Activated T-cell treated with anti-CD3 and anti-CD28 coated beads for 4 hours (primary cell): ENCODE data around the gene NASP.

Experiments used
- DNase-seq: peaks from one replicate; pipeline ENCODE4 v3.0.0-alpha.2; 2020

The NASP gene

DNA sequence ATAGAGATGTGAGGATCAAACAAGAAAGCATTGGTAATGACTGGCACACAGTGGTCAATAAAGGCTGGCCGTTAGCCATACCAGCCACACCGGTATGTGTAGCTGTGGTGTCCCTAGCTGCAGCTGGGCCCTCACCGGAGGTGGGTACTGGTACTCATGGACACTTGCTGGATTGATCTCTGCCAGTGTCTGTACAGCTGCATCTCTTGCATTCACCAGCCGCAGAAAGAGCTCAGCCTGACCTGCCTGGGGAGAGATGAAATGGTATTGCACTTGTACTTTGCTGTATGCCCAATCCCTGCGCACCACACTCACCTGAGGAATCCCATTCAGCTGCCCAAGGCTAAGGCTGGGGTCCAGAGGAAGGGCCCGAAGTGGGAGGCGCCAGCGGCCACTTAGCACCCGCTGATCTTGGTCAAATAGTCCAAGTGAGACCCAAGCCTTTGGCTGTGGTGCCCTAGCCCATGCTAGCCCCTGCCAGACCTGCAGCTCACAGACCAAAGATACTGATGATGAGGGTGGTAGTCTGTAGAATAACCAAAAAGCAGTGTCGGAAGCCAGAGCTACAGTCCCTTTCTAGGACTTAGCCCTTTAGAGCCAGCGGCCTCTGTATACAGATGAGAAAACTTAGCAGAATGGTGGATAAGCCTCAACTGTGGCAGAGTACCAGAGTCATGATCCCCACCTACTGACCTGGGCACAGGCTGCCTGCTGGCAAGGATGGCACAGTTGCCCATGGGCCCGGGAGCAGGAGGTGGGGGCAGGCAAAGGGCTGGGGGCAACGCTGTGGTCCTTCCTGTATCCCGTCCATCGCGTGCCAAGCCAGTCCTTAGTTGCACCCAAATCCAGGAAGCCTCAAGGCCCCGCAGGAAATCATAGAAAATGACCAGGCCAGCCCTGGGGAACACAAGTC lies 37.0 kb downstream of the NASP start:
- no peak for DNase-seq

DNA sequence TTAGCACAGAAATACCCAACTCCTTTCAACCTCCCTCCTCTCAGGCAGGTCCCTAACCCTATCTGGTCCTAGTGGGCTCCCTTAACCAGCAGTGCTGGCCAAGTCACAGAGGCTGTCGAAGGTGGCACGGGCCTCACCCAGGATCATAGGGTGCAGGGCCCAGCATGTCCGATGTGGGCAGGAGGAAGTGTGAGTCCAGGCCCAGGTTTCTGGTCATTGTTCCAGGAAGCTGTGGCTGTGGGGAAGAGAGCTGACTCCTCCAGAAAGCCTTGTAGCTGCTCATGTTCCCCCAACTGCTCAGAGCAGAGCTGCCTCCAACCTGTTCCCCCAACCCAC lies 37.6 kb downstream of the NASP start:
- no peak for DNase-seq

- no peak for DNase-seq
These were observed 38.2 kb downstream of the NASP start for GRCh38 chr1:45621895-45622523.

DNA sequence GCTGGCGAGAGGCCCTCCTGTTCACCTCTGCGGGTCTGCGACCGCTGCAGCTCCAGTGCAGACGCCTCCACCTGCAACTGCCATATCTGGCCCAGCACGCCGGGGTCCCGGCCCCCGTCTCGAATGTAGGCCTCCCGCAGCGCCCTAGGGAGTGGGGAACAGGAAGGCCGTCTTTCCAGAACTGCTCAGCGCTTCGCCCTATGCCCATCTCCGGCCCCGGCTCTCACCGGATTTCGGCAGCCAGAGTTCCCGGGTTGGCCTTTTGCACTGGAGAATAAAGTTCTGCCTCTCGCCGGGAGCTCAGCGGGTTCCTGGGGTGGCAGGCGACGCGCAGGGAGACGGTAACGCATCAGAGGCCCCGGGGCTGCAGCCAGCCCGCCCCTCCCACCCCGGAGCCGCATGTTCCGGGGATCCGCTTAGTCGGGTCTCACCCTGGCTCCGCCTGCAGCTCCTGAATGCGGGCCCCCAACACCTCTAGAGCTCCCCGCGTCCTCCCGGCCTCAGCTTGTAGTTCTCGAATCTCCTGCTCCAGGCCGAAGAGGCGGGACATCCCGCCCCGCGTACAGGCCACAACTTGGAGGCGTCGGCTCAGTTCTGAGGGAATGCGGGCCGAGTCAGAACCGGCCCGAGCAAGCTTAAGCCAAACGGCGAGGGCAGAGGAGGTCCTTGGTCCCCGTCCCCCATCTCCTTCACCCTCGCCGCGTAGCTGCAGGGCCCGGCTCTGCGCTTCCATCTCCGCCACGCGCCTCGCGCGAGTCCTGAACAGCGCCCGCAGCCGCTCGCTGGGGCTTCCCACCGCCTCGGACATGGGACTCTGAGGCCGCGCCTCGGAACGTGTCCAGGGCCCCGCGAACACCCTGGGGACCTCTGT lies 38.9 kb downstream of the NASP start:
- no peak for DNase-seq

DNA sequence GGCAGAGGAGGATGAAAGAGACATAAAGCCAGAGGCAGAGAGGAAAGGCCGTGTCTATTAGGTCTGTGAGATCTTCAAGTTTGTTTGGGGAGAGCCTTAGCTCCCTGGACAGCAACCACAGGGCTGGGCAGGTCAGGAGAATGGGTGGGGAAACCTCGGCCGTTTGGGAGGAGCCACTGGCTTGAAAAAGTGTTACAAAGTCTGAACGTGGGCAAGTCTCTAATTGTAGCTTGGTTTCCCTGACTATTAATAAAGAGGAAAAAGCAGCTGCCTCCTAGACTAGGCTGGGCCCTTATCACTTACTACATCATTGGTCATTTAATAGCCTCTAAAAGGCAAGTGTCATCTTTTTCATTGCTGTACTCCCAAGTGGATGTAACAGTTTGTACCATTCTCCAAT lies 40.1 kb downstream of the NASP start, which contains the start of gene CCDC17:
Gene CCDC17 (minus strand): TSS at position 83 of the 400 bp plus-strand sequence. CDS start 145 bp downstream, outside the sequence.
- no peak for DNase-seq

GRCh38 chr1:45629035-45629434 lies 45.2 kb downstream of the NASP start:
- no peak for DNase-seq

DNA sequence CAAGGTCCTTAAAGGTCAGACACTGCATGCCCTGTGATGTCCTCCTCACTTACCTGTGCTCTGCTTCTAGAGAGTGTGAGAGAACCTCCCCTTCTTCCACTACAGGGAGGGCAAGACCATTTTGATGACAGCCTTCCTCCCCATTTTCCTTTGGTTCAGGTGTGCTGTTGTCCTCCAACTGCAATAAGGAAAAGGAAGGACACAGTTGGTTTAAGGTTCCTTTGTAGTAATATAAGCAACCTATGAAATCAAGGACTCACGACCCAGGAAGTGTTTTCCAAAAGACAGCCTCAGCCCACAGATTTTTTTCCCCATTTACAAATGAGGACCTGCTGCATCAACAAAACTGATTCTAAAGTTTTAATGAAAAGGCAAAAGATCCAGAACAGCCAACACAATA lies 46.6 kb downstream of the NASP start:
- DNase-seq = no peak

DNA sequence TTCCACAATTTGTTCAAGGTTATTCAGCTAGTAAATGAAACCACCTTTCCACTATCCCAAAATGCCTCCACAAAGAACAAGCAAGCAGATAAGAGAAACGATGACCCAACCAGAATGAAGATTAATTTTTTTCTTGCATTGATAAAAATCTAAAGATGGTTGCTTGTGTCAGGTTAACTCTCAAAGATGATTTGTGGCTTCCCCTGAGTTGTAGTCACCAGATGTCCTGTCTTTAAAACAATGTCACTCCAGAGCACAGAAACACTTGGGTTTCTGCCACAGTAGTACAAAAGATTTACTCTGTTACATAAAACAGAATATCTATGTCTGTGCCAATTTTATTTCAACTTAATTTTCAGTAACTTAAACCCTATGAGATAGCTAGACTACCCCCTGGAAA lies 51.4 kb downstream of the NASP start:
- no peak for DNase-seq

DNA sequence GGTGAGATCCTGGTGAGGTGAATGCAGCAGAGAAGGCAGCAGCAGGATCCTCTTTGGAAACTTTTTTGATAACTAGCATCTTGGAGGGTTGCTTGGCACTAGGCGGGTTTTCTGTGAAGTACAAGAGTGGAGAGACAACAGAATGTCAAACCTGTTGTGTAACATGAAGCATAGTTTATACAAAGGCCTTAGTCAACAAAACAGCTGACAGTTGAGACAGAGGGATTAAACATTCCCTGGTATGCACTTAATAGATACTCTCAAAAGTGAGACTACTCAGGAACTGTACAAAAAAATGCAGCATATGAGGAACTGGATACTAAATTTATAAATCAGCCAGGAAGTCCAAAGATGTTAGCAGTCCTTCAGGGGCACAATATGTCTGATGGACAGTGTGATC lies 56.5 kb downstream of the NASP start:
- no peak for DNase-seq

- no peak for DNase-seq
These were observed 59.5 kb downstream of the NASP start for GRCh38 chr1:45643321-45643720.

- no peak for DNase-seq
These were observed 60.1 kb downstream of the NASP start for GRCh38 chr1:45643978-45644377.

DNA sequence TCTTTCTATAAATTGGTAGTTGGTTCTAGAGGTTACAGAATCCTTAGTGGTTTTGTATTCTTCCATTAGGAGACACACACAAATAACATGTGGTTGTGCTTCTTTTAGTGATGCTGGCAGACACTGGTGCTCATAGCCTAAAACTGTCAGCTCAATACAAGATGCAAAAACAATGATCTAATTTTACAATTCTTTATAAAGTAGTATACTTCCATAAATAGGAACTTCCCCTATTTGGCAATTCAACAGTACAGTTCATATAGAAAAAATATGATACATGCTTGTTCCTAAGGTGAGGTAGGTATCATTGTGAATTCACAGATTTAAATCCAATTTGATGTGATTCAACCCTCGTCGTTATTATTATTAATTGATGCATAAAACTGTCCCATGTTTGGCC lies 60.8 kb downstream of the NASP start:
- DNase-seq = no peak

DNA sequence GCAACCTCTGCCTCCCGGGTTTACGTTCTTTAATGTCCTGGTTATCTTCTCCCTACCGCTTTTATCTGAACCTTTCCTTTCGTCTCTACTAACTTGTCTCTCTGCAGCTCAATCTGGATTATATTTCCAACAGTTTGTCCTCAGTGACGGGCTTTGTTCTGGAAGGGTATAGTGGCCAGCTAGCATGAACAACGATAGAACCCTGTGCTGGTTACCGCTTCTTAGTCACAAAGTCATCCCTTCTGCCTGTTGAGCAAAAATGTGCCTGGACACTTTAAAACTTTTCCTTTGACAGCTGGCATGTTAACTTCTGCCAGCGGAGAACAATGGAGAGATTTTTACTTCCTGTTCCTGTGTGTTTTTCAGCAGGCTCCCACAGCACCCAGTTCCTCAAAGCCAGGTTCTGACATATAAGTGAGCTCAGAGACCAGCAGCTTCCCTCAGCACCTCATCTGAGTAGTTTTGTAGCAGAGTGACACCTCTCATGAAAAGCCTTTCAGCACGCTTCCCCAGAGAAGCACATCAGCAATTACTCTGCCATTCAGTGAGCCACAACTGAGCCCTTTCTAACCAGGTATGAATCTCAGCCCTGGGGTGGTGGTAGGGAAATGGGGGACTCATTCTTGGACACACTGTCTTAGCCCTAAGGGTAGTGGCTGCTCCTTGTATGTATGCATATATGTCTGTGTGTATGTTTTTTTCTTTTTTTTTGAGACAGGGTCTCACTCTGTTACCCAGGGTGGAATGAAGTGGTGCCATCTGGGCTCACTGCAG lies 63.6 kb downstream of the NASP start:
- no peak for DNase-seq

GRCh38 chr1:45654540-45655280 lies 70.9 kb downstream of the NASP start:
- DNase-seq = no peak

GRCh38 chr1:45656573-45657226 lies 72.9 kb downstream of the NASP start:
- no peak for DNase-seq

DNA sequence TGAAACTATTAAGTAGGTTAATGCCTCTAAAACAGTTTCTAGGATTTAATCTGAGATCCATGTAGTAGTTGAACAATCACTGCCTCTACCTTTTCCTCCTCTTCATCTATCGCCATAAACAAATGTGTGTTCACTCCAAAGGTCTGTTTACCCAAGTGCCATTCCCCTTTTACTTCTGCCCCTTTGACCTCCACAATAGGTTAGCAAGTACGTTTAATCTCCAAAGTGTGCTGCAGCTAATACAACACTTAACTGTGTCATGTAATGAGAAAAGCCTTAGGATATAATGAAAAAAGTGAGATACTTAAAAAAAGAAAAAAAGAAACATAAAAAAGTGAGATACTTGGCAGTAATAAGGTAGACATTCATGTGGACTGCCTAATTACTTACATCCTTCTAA lies 74.3 kb downstream of the NASP start:
- DNase-seq = no peak

- no peak for DNase-seq
These were observed 75.4 kb downstream of the NASP start for GRCh38 chr1:45659222-45659621.

GRCh38 chr1:45660336-45660735 lies 76.5 kb downstream of the NASP start:
- no peak for DNase-seq

DNA sequence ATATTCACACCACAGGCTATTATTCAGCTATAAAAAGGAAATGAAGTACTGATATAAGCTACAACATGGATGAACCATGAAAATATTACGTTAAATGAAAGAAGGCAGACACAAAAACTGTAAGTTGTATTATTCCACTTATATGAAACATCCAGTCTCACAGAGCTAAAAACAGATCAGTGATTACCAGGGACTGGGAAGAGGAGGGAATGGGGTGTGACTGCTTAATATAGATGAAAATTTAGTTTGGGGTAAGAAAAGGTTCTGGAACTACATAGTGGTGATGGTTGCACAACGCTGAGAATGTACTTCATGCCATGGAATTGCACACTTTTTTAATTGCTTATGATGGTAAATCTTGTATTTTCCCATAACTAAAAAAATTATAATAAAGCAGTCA lies 83.0 kb downstream of the NASP start:
- DNase-seq = no peak

- no peak for DNase-seq
These were observed 83.7 kb downstream of the NASP start for GRCh38 chr1:45667321-45668111.
